Non-pigmented ciliary epithelial cell (primary cell): ENCODE data around the gene CD84.
"Not testable (repeated sequence)": the region's sequence is repeated elsewhere in the genome, so short reads cannot be mapped to it uniquely, and the experiment has no call there.

ENCODE experiments used
- DNase-seq: peaks from one replicate; pipeline ENCODE4 v3.0.0-alpha.2; 2010; ENCODE audit warnings: low read depth

The CD84 gene, protein sequence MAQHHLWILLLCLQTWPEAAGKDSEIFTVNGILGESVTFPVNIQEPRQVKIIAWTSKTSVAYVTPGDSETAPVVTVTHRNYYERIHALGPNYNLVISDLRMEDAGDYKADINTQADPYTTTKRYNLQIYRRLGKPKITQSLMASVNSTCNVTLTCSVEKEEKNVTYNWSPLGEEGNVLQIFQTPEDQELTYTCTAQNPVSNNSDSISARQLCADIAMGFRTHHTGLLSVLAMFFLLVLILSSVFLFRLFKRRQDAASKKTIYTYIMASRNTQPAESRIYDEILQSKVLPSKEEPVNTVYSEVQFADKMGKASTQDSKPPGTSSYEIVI

DNA sequence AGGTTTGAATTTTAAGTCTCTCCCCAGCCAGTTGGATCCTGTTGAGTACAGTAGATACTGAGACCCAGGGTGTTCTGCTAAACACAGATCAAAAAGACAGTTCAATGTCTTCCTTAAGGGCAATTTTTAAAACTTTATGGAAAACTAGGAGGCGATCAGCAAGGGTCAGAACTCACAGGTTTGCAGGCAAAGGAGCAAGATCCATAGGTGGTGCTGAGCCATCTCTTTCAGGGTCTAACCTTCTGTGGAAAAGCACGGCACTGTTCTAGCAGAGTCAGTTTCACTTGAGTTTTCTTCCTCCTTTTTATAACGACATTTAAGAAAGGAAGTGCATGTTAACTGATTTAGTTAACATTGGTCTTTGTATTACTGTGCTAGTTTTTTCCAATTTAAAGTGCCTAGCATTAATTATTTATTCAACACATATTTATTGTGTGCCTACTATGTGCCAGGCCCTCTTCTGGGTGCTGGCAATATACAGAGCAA is at the start of gene CD84:
Gene CD84, minus strand, starts transcription at position 281 of the 486 bp plus-strand sequence. Its CDS starts 59 bp downstream, at position 222.
- DNase-seq: no peak

GRCh38 chr1:160628799-160629263 is 49.5 kb upstream of the CD84 start:
- DNase-seq: no peak

GRCh38 chr1:160627677-160628289 is 48.5 kb upstream of the CD84 start:
- DNase-seq: not testable (repeated sequence)

- no peak for DNase-seq
These were observed 47.4 kb upstream of the CD84 start for GRCh38 chr1:160626509-160627342.

GRCh38 chr1:160625725-160626498 is 46.6 kb upstream of the CD84 start:
- DNase-seq: no peak

DNA sequence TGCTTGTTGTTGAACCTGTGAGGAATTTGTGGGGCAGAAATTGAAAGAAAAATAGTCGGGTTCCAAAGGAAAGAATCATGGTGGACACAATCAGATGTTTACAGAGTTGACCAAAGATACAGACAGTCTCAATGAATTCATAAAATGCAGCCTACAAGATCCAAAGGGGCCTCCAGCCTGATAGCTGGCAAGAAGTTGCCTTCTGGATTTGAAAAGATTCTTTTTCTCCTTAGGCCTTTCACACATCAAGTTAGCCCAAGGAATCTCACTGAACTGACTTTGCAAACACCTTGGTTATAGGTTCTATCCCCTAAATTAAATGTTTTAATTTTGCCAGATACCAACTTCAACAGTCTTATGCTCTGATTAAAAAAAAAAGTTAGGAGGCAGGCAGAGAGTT is 46.0 kb upstream of the CD84 start:
- no peak for DNase-seq

- DNase-seq: no peak
These were observed 45.2 kb upstream of the CD84 start for GRCh38 chr1:160624464-160624863.

DNA sequence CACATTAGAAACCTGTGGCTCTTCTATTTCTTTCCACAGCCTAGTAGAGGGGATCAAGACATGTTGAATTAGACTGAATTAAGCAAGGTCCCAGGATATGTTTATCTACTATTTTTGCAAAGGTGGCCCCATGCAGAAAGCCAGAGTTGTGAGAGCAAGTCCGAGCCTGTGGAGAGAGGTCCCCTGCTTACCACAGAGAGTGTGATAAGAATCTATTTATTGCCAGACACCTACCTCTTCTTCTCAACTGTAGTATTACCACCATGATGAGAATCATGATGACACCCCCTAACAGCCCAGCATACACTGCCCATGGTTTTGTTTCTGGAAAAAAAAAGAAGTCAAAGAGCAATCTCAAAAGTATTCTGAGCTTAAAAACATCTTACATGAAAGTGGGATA is 44.6 kb upstream of the CD84 start:
- no peak for DNase-seq

- no peak for DNase-seq
These were observed 43.9 kb upstream of the CD84 start for GRCh38 chr1:160623227-160623633.

DNA sequence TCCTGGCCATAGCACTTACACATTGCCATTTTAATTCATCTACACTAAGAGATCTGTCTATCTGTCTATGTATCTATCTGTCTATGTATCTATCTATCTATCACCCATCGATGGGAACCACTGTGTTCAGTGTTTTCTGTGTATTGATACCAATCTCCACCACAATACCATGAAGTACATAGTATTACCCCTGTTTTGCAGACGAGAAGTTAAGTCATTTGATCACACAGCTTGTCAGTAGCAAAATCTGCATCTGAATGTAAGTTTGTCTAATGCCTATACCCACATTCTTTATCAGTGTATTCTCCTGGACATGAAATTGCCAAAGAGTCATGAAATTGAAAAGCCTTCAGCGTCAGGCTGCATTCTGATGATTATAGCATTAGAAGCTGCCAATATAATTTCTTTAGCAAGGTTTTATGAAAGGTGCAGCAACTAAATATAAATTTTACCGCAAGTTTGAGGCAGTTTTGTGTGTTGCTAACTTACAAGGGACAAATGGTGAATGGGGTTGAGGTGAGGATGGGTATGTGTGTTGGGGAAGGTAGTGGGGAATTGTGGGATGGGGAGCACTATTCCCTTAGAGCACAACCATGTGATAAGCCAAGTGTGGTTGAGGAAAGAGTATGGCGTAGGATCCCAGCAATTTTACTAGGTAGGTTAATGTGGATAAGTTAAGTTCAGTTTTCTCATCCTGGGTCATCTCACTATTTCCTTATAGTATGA is 43.4 kb upstream of the CD84 start:
- DNase-seq: no peak

GRCh38 chr1:160621633-160622413 is 42.5 kb upstream of the CD84 start:
- no peak for DNase-seq

DNA sequence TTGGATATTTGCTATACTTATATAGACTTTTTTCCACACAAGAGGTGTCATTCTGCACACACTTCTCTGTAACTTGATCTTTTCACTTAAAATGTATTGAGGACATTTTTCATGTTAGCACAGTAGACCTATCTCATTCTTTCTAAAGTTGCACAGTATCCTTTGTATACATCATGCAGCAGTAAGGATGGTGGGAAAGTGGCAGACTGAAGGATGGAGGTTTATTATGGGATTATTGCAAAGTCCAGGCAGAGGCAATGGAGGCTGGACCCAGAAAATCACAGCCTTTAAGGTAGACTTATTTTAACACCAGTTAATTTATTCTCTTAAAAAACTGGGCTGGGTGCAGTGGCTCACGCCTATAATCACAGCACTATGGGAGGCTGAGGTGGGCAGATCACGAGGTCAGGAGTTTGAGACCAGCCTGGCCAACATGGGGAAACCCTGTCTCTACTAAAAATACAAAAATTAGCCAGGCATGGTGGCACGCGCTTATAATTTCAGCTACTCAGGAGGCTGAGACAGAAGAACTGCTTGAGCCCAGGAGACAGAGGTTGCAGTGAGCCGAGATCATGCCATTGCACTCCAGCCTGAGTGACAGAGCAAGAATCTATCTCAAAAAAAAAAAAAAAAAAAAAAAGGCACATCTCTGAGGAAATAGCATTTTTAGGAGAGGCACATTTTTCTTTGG is 41.8 kb upstream of the CD84 start:
- no peak for DNase-seq

GRCh38 chr1:160619742-160620277 is 40.5 kb upstream of the CD84 start:
- no peak for DNase-seq

- no peak for DNase-seq
These were observed 39.5 kb upstream of the CD84 start for GRCh38 chr1:160618763-160619274.

GRCh38 chr1:160618327-160618726 is 39.0 kb upstream of the CD84 start:
- no peak for DNase-seq

- DNase-seq: no peak
These were observed 36.4 kb upstream of the CD84 start for GRCh38 chr1:160615660-160616059.

DNA sequence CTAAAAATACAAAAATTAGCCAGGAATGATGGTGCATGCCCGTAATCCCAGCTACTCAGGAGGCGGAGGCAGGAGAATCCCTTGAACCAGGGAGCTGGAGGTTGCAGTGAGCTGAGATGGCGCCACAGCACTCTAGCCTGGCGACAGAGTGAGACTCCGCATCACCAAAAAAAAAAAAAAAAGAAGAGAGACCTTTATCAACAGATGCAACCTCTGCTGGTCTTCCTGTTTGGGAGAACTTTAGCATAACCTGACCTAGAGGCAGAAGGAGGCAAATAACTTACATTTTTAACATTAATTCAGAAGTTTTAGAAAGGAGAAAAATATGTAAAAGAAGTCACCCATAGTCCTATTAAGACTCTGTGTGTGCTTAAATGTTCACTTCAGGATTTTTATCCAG is 35.1 kb upstream of the CD84 start:
- DNase-seq: no peak

DNA sequence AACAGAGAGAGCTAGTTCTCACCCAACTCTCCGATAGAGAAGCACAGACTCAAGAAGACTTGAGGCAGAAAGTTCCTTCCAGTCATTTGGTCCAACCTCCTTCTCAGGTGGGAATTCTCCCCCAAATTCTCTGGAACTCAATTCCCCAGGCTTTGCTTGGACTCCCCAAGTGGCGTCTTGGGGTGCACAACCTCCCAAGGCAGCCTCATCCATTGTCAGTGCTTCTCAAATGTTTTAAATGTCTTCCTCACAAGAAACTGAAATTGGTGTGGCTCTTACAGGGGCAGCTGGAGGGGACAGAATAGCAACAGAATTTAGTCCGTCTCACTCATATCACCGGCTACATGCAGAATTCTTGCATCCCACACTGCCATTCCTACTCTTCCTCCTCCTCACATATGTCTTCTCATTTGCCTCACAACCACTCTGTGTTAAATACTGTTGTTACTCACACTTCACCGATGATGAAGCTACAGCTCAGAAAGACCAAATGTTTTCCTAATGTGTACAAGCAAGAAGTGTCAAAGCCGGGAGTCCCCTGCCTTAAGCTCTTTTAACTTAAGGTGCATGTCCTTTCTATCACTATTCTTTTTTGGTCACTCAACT is 33.4 kb upstream of the CD84 start:
- no peak for DNase-seq
